Activated naive CD4-positive, alpha-beta T cell treated with anti-CD3 and anti-CD28 coated beads, Interleukin-2, amount 10 ng/mL, durations not matched to agents 5 hours and 36 hours (primary cell): Measurements from ENCODE around the gene POGK. TPM values are rescaled to one million over a fixed set of nuclear protein-coding genes. Genes with fewer than 3 reads are reported as not detected.

Experiments used
- total RNA-seq, 2 experiments: library from RNA; stranded (reverse); gene quantifications; one replicate each; pipeline ENCODE4 v1.2.3, GENCODE V29; 2021

POGK gene
- 10 to 100 TPM; 33.3 to 38.1 TPM for total RNA-seq

GRCh38 chr1:166838766-166839599 is at the start of gene POGK:
Gene POGK (plus strand): TSS chr1:166839475. CDS start chr1:166840957, 1,482 bp downstream.

GRCh38 chr1:166875734-166876539 is 36.7 kb downstream of the POGK start, which contains the start of gene TADA1:
Gene TADA1 (minus strand): TSS chr1:166876264. CDS start chr1:166876233, 31 bp downstream.

Other genes with a start within 250 kb of the POGK start
- 10 to 100 TPM; 13.6 to 15.1 TPM for gene TADA1, start 36.8 kb downstream of the POGK start, total RNA-seq
- gene ILDR2, start 136.1 kb downstream of the POGK start, total RNA-seq: 1 to 10 TPM; 4.9 to 5.4 TPM
- under 1 TPM; 0.12 to 0.35 TPM for gene MAEL, start 149.8 kb downstream of the POGK start, total RNA-seq